ENCODE measurements around the gene ADGRD2.

DNA sequence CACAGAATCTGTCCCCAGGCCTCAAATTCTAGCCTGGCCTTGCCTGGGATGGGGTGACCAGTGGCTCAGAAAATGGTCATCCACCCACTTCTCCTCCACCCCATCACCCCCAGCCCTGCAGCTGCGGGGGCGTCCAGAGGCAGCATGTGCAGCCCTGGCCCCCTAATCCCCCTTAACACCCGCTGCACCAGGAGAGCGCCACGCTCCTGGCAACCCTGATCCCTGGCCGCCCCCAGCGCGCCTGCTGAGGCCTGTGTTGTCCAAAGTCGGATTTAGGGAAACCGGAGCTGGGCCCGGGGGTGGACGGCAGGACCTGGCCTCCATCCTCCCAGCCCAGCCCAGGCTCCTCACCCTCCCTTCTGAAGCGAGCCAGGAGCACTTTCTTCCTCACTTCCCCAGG is 35.0 kb downstream of the ADGRD2 start:
- no peak for TF ChIP-seq POLR2A (IDR thresholded peaks at IDR 0.05)
- TF ChIP-seq, protein P1, sequence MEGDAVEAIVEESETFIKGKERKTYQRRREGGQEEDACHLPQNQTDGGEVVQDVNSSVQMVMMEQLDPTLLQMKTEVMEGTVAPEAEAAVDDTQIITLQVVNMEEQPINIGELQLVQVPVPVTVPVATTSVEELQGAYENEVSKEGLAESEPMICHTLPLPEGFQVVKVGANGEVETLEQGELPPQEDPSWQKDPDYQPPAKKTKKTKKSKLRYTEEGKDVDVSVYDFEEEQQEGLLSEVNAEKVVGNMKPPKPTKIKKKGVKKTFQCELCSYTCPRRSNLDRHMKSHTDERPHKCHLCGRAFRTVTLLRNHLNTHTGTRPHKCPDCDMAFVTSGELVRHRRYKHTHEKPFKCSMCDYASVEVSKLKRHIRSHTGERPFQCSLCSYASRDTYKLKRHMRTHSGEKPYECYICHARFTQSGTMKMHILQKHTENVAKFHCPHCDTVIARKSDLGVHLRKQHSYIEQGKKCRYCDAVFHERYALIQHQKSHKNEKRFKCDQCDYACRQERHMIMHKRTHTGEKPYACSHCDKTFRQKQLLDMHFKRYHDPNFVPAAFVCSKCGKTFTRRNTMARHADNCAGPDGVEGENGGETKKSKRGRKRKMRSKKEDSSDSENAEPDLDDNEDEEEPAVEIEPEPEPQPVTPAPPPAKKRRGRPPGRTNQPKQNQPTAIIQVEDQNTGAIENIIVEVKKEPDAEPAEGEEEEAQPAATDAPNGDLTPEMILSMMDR (IDR thresholded peaks at IDR 0.05), result no peak

Measured in breast epithelium (tissue), 3 donors.